HCT116 (cell line): ENCODE measurements around the gene TRIM26.

Experiments
- ATF3 ChIP-seq: IDR thresholded peaks from 2 replicates; pipeline ENCODE4 v1.6.1; 2012
- CTCF ChIP-seq, 3 experiments: fragments of 200-600 bp in 1 of 3; sonication (generic) in 1 of 3; IDR thresholded peaks in 2 of 3; conservative IDR thresholded peaks in 1 of 3; 2 replicates each; pipeline ENCODE4 v1.5.1; 2012 to 2017; ENCODE audit warnings: low read depth in 2 of 3, low read length in 2 of 3, antibody characterized with exemption in 1 of 3, borderline replicate concordance in 1 of 3, control low read depth in 1 of 3, mild to moderate bottlenecking in 1 of 3, mixed read lengths in 1 of 3, mixed run types in 1 of 3, moderate library complexity in 1 of 3; ENCODE audit not compliant: insufficient read depth in 1 of 3
- ELF1 ChIP-seq: IDR thresholded peaks from 2 replicates; pipeline ENCODE4 v1.6.1; 2012; ENCODE audit warnings: low read depth, borderline replicate concordance
- EZH2 ChIP-seq: fragments of 200-600 bp; sonication (generic); IDR thresholded peaks from 2 replicates; pipeline ENCODE4 v1.6.1; 2017; ENCODE audit warnings: antibody characterized with exemption, mixed run types
- EZH2phosphoT487 ChIP-seq: fragments of 200-600 bp; IDR thresholded peaks from 2 replicates; pipeline ENCODE4 v1.6.1; 2018; ENCODE audit warnings: antibody characterized with exemption, borderline replicate concordance
- MAX ChIP-seq: IDR thresholded peaks from 2 replicates; pipeline ENCODE4 v1.6.1; 2012
- POLR2AphosphoS5 ChIP-seq: IDR thresholded peaks from 2 replicates; pipeline ENCODE4 v1.6.1; 2011; ENCODE audit warnings: mild to moderate bottlenecking, low read depth, low read length, moderate library complexity
- RAD21 ChIP-seq: IDR thresholded peaks from 2 replicates; pipeline ENCODE4 v1.6.1; 2012; ENCODE audit warnings: low read depth, mild to moderate bottlenecking
- YY1 ChIP-seq: IDR thresholded peaks from 2 replicates; pipeline ENCODE4 v1.6.1; 2011; ENCODE audit warnings: low read length, low read depth, moderate library complexity, mild to moderate bottlenecking; ENCODE audit not compliant: insufficient replicate concordance; ENCODE audit errors: extremely low read depth
- ZNF274 ChIP-seq: fragments of 200-500 bp; sonication (Bioruptor generic); IDR thresholded peaks from 2 replicates; pipeline ENCODE4 v1.6.1; 2014; ENCODE audit warnings: mild to moderate bottlenecking, low read depth, low read length, inconsistent platforms

- TF ChIP-seq CTCF (IDR thresholded peaks at IDR 0.05 in 2 of 3, conservative IDR thresholded peaks at IDR 0.05 in 1 of 3; ENCODE audit: borderline replicate concordance in 1 of 3, insufficient read depth in 1 of 3, low read depth in 2 of 3, low read length in 2 of 3) = no peak
- TF ChIP-seq EZH2 = no peak
- TF ChIP-seq YY1 = no peak
- no peak for TF ChIP-seq ZNF274
- no peak for TF ChIP-seq MAX
- no peak for TF ChIP-seq ATF3
- no peak for TF ChIP-seq EZH2phosphoT487
- TF ChIP-seq POLR2AphosphoS5 = no peak
- TF ChIP-seq ELF1 = no peak
- no peak for TF ChIP-seq RAD21
Observed at GRCh38 chr6:30143780-30144179, 69.4 kb downstream of the TRIM26 start.
